OCI-LY1 (cell line): ENCODE measurements around the gene GRB7.

ENCODE experiments used
- H2AFZ ChIP-seq: fragments of 200-600 bp; sonication (generic), shearing (Covaris generic); 2 replicates; pipeline ENCODE4 v1.6.0; 2014; ENCODE audit warnings: antibody characterized with exemption, mild to moderate bottlenecking, low read length
- H3F3A ChIP-seq: fragments of 200-600 bp; sonication (generic), shearing (Covaris generic); 2 replicates; pipeline ENCODE4 v1.6.0; 2014; ENCODE audit warnings: mild to moderate bottlenecking, antibody characterized with exemption, low read length, moderate library complexity; ENCODE audit not compliant: insufficient read depth
- H3K27ac ChIP-seq: fragments of 200-600 bp; sonication (generic); 2 replicates; pipeline ENCODE4 v1.5.1; 2014; ENCODE audit warnings: low read length, mixed run types, mild to moderate bottlenecking, low read depth; ENCODE audit not compliant: poor library complexity, severe bottlenecking
- H3K27me3 ChIP-seq: fragments of 200-600 bp; sonication (generic); 2 replicates; pipeline ENCODE4 v1.6.0; 2014; ENCODE audit warnings: antibody characterized with exemption, mild to moderate bottlenecking, low read length, moderate library complexity; ENCODE audit not compliant: insufficient read depth
- H3K36me3 ChIP-seq: fragments of 200-600 bp; sonication (generic); 2 replicates; pipeline ENCODE4 v1.6.1; 2014; ENCODE audit warnings: mild to moderate bottlenecking, antibody characterized with exemption, low read length, moderate library complexity, mixed read lengths; ENCODE audit not compliant: insufficient read depth
- H3K4me1 ChIP-seq: fragments of 200-600 bp; sonication (generic); 2 replicates; pipeline ENCODE4 v1.5.1; 2014; ENCODE audit warnings: mild to moderate bottlenecking, low read length, moderate library complexity; ENCODE audit not compliant: insufficient read depth, severe bottlenecking
- H3K4me2 ChIP-seq: fragments of 200-600 bp; sonication (generic), shearing (Covaris generic); 2 replicates; pipeline ENCODE4 v1.6.1; 2014; ENCODE audit warnings: low read length
- H3K4me3 ChIP-seq: fragments of 200-600 bp; sonication (generic); 2 replicates; pipeline ENCODE4 v1.5.1; 2014; ENCODE audit warnings: low read length, low read depth, mild to moderate bottlenecking, mixed read lengths; ENCODE audit not compliant: poor library complexity, severe bottlenecking
- H3K79me2 ChIP-seq: fragments of 200-600 bp; shearing (Covaris generic); 2 replicates; pipeline ENCODE4 v1.6.1; 2016; ENCODE audit warnings: mixed run types, low read length, mixed read lengths; ENCODE audit not compliant: insufficient read depth
- H3K9ac ChIP-seq: fragments of 200-600 bp; sonication (generic), shearing (Covaris generic); 2 replicates; pipeline ENCODE4 v1.6.1; 2014; ENCODE audit warnings: mild to moderate bottlenecking, low read length, mixed read lengths
- H3K9me2 ChIP-seq: fragments of 200-600 bp; sonication (generic), shearing (Covaris generic); 2 replicates; pipeline ENCODE4 v1.6.1; 2014; ENCODE audit warnings: low read depth, mild to moderate bottlenecking, low read length, mixed read lengths
- H3K9me3 ChIP-seq: fragments of 200-600 bp; shearing (Covaris generic); 2 replicates; pipeline ENCODE4 v1.6.1; 2014; ENCODE audit warnings: low read length, mixed read lengths
- H4K20me1 ChIP-seq: fragments of 200-600 bp; sonication (generic), shearing (Covaris generic); 2 replicates; pipeline ENCODE4 v1.6.0; 2016; ENCODE audit warnings: mild to moderate bottlenecking, low read length; ENCODE audit not compliant: insufficient read depth
- CTCF ChIP-seq: fragments of 200-600 bp; sonication (generic), shearing (Covaris generic); IDR thresholded peaks from 2 replicates; pipeline ENCODE4 v1.5.1; 2017; ENCODE audit warnings: mild to moderate bottlenecking, antibody characterized with exemption, low read length, moderate library complexity, mixed read lengths
- EZH2 ChIP-seq: fragments of 200-600 bp; sonication (generic), shearing (Covaris generic); IDR thresholded peaks from 2 replicates; pipeline ENCODE4 v1.8.0; 2017; ENCODE audit warnings: borderline replicate concordance, mixed run types, mild to moderate bottlenecking, antibody characterized with exemption, low read length, moderate library complexity, mixed read lengths

Gene GRB7

GRCh38 chr17:39740357-39741111 is 2.8 kb downstream of the GRB7 start:
- no peaks in the 10 kb centered on the region for H3K79me2 ChIP-seq
- peaks cover 30% of the 10 kb centered on the region for H3K4me1 ChIP-seq
- no peaks in the 10 kb centered on the region for H3K9me3 ChIP-seq
- no peak overlapping the region; the same call in 1 of the 2 replicates for H3K9ac ChIP-seq
- peaks cover 7% of the 10 kb centered on the region; the same call in 1 of the 2 replicates for H3K27me3 ChIP-seq
- H3K9me2 ChIP-seq, result no peaks in the 10 kb centered on the region
- no peaks in the 10 kb centered on the region; the same call in 1 of the 2 replicates for H3F3A ChIP-seq
- TF ChIP-seq EZH2 (no peak), CTCF (no peak)
- H3K4me2 ChIP-seq, result no peak overlapping the region
- no peak overlapping the region for H2AFZ ChIP-seq
- no peak overlapping the region for H3K27ac ChIP-seq
- no peak overlapping the region for H3K4me3 ChIP-seq
- no peaks in the 10 kb centered on the region for H3K36me3 ChIP-seq
- no peaks in the 10 kb centered on the region for H4K20me1 ChIP-seq

- no peak overlapping the region for H3K4me3 ChIP-seq
- no peaks in the 10 kb centered on the region; the same call in 1 of the 2 replicates for H3K27me3 ChIP-seq
- H3K9me3 ChIP-seq, result no peaks in the 10 kb centered on the region
- H3K36me3 ChIP-seq, result no peaks in the 10 kb centered on the region
- H4K20me1 ChIP-seq, result no peaks in the 10 kb centered on the region
- H3K9ac ChIP-seq, result no peak overlapping the region
- H3K4me2 ChIP-seq, result no peak overlapping the region
- H3K4me1 ChIP-seq, result peaks cover 30% of the 10 kb centered on the region
- H3K9me2 ChIP-seq, result no peaks in the 10 kb centered on the region
- no peak overlapping the region for H3K27ac ChIP-seq
- TF ChIP-seq CTCF, result no peak
- TF ChIP-seq EZH2, result no peak
- no peaks in the 10 kb centered on the region for H3F3A ChIP-seq
- no peaks in the 10 kb centered on the region for H3K79me2 ChIP-seq
- no peak overlapping the region for H2AFZ ChIP-seq
Measured at GRCh38 chr17:39742126-39742855, 4.6 kb downstream of the GRB7 start.

GRCh38 chr17:39742856-39743436 is 5.2 kb downstream of the GRB7 start:
- no peaks in the 10 kb centered on the region for H3K36me3 ChIP-seq

More at GRCh38 chr17:39742856-39743436, 5.2 kb downstream of the GRB7 start:
- H3F3A ChIP-seq, result no peaks in the 10 kb centered on the region
- peaks cover 24% of the 10 kb centered on the region for H3K4me1 ChIP-seq
- TF ChIP-seq EZH2 (no peak), CTCF (no peak)
- H3K4me2 ChIP-seq, result no peak overlapping the region
- H3K4me3 ChIP-seq, result no peak overlapping the region
- no peaks in the 10 kb centered on the region for H4K20me1 ChIP-seq
- H3K27me3 ChIP-seq, result no peaks in the 10 kb centered on the region; the same call in 1 of the 2 replicates
- no peak overlapping the region for H3K9ac ChIP-seq
- H2AFZ ChIP-seq, result no peak overlapping the region
- H3K27ac ChIP-seq, result no peak overlapping the region
- no peaks in the 10 kb centered on the region for H3K9me2 ChIP-seq
- H3K9me3 ChIP-seq, result no peaks in the 10 kb centered on the region
- no peaks in the 10 kb centered on the region for H3K79me2 ChIP-seq
